T-cell (primary cell): Measurements from ENCODE around the gene CTLA4. TPM values are rescaled to one million over a fixed set of nuclear protein-coding genes. Genes with fewer than 3 reads are reported as not detected.

Experiments used
- total RNA-seq, 35 experiments: library from RNA in 6 of 35; stranded (reverse) in 6 of 35; fragments of 120-200 nt in 1 of 35; gene quantifications; one replicate each; pipeline versions ENCODE4 v1.2.1 to v1.2.4 and lab custom pipeline; 2013 to 2026

CTLA4 gene
- total RNA-seq, 5 donors from 2014 or later (not counting 1 experiment from before 2014, with no cell fraction given): 11.9 to 56.2 (median 14.8) TPM

Other genes with a start within 250 kb of the CTLA4 start
- 100 to 1,000 TPM; 112 to 154 (median 151) TPM for gene CD28, start 161.1 kb upstream of the CTLA4 start, total RNA-seq
- gene ICOS, start 69.0 kb downstream of the CTLA4 start, total RNA-seq: 10 to 100 TPM; 33.9 to 72.2 (median 41.9) TPM